GM10847 (cell line): ENCODE data around the gene DSC1.

Experiments used
- POLR2A ChIP-seq: IDR thresholded peaks from 2 replicates; pipeline ENCODE4 v1.6.1; 2011; ENCODE audit not compliant: insufficient read length; ENCODE audit errors: extremely low read depth

The DSC1 gene

DNA sequence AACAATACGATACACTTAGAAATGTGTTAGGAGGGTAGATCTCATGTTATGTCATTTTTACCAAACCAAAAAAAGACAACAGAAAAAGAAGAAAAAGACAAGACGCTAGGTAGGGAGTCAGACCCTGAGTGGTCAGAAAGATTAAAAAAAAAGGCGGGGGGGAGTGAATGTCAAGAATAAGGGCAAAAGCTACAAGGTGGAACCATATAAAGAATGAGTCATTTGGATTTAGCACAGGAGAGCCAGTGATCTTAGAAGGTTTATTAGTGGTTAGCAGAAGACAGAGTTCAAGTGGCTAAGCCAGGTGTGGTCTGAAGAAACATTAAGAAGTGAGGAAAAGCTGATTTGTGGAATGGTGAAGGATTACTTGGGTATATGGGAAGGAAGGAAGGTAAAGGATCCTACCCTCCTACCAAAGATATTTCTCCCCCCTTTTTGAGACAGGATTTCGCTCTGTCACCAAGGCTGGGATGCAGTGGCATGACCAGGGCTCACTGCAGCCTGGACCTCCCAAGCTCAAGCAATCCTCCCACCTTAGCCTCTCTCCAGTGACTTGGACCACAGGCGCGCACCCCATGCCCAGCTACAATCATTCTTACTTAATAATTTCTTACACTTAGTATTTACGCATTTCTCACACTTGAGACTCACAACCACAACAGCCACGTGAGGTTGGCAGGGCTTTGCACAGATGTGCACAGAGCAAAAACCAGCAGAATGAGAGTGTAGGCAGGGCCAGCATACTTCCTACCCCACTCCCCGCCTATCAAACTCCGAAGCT, 63.0 kb downstream of the DSC1 start:
- no peak for TF ChIP-seq POLR2A

DNA sequence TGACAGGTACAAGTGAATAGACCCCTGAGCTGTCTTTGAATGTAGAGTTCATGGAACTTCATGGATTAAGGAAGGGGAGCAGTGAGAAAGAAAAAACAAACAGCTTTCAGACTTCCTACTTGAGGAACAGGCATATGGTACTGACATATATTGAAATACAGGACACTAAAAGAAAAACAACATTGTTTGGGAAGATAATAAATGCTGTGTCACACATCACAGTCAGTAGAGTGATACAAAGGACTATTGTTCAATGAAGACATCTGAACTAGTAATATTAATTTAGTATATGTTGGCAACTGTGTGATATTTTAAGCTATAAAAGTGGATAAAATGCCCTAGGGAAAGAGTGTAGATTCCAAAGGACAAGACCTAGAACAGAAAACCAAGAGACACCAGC, 63.8 kb downstream of the DSC1 start:
- no peak for TF ChIP-seq POLR2A

DNA sequence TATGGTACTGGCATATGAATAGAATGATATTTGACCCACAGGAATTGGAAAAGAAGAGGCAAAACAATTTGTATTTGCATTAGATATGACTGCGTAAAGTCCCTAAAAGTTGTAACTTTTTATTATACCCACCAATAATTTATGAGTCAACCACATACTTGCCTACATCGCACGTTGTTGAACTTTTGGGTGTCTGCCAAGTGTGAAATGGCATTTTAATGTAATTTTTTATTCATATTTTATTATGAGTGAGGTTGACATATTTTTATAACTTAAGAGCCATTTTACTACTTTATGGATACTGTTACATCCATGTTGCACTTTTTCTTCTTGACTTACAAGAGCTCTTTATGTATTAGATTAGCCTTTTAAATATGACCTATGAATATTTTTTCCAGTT, 65.0 kb downstream of the DSC1 start:
- TF ChIP-seq POLR2A: no peak

DNA sequence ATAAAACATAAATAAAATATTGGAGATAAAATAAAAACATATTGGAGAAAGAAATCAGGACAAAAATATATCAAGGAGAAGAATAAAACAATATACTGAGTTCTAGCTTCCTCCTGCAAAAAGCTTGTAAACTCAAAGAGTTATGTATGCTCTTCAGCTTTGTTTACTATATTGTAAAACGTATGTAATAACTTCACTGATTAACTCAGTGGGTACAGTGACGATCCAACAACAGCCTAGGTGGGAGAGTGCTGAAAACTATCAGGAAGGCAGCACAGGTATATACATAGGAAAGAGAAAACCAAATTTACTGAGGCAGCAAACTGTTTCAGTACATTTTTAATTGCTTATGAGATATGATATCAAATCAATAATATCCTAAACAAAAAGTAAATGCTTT, 68.8 kb downstream of the DSC1 start:
- TF ChIP-seq POLR2A: no peak

DNA sequence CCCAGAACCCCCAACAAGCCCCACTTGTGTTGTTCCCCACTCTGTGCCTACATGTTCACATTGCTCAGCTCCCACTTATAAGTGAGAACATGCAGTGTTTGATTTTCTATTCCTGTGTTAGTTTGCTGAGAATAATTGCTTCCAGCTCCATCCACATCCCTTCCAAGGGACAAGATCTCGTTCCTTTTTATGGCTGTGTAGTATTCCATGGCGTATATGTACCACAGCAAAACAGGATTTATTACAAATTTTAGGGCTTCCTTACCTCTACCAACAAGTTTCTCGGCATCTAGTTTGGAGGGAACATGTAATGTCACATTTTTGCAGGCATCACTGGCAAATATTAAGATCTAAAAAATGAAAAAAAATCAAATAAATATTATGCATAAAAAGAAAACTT, 69.4 kb downstream of the DSC1 start:
- TF ChIP-seq POLR2A: no peak

DNA sequence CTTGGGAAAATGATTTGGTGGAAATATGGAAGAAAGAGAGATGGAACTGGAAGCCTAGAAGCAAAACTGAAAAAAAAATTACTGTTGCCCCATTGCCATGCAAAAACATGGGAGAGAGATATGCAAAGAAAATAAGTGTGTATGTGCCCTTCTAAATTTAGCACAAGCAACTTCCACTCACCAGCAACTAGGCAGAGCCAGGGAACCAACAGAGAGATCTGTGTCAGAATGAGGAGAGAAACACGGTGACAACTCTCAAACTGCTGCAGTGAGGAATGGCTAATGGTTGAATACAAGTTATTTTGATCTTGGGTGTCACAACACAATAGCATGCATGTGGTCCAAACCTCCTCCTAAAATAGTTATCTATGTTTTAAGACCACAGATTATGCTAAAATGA, 71.3 kb downstream of the DSC1 start:
- no peak for TF ChIP-seq POLR2A

DNA sequence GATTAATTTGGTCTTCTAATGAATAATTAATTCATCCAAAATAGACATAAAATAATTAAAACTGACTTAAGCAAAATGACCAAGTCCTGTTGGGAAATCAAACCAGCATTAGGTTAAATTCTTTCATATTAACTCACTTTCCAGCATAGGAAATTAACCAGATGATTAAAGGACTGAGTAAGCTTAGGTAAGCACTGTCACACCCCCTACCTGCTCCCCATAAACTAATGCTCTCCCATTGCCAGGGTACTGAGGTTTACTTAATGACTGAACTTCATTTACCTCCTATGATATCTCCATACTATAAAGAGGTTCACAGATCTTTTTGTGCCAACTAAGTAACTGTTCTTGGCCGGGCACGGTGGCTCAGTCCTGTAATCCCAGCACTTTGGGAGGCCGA, 74.1 kb downstream of the DSC1 start:
- TF ChIP-seq POLR2A: no peak

DNA sequence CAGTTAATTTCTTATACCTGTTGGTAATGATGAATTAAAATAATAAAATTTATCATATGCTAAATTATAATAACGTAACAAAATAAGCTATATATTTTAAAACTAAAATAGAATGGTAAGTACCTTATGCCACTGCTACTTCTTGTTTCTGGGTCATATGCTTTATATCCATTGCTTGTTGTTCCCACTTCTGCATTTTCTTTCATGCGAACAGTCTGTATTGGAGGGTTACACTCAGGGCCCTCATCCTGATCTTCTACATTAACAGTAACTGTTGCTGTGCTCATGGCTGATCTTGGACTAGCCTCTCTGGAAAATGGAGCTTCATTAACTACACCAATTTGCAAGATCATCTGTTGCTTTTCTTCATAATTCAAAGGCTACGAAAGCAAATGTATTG, 82.7 kb downstream of the DSC1 start:
- TF ChIP-seq POLR2A: no peak
